Measurements from ENCODE around the gene COL9A3. TPM values are rescaled to one million over a fixed set of nuclear protein-coding genes. Genes with fewer than 3 reads are reported as not detected.

Gene COL9A3
- total RNA-seq, 1 donor, result not detected

DNA sequence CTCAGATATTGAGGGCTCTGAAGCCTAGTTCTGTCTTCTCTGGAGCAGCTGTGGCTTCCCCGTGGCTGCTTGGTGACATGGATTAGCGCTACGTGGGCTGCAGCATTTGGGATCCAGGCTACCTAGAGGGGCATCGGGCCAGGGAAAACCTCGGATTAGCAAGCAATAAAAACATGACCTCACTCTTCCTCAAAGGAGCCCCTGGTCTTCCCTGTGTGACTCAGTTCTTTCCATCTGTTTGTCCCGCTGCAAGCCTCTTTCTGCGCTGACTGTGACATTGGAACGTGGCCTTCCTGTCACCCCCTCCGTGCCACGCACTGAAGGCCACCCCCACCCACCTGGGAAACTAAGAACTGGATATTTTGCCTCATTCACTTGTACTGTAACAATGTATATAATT lies 17.0 kb upstream of the COL9A3 start:
- Histone ChIP-seq H3K27me3 (ENCODE audit: insufficient read depth, low read length) (no peaks in the 10 kb centered on the region), H3K36me3 (ENCODE audit: insufficient read depth, low read length) (peaks cover 21% of the 10 kb centered on the region), H3K4me2 (ENCODE audit: insufficient read depth, low read length) (no peak overlapping the region), H4K20me1 (ENCODE audit: insufficient read depth, low read length) (peaks cover 8% of the 10 kb centered on the region), H2AFZ (ENCODE audit: low read length) (no peak overlapping the region), H3K27ac (ENCODE audit: low read depth, low read length) (no peak overlapping the region), H3K79me2 (ENCODE audit: insufficient read depth, low read length) (peaks cover 8% of the 10 kb centered on the region), H3K9me3 (ENCODE audit: low read depth, low read length) (no peaks in the 10 kb centered on the region), H3K4me1 (ENCODE audit: insufficient read depth, low read length) (peaks cover 6% of the 10 kb centered on the region), H3K4me3 (ENCODE audit: insufficient read depth, low read length) (no peak overlapping the region)
- DNase-seq (ENCODE audit: insufficient read length, low spot score, missing footprints), result no peak
- TF ChIP-seq, protein P1, sequence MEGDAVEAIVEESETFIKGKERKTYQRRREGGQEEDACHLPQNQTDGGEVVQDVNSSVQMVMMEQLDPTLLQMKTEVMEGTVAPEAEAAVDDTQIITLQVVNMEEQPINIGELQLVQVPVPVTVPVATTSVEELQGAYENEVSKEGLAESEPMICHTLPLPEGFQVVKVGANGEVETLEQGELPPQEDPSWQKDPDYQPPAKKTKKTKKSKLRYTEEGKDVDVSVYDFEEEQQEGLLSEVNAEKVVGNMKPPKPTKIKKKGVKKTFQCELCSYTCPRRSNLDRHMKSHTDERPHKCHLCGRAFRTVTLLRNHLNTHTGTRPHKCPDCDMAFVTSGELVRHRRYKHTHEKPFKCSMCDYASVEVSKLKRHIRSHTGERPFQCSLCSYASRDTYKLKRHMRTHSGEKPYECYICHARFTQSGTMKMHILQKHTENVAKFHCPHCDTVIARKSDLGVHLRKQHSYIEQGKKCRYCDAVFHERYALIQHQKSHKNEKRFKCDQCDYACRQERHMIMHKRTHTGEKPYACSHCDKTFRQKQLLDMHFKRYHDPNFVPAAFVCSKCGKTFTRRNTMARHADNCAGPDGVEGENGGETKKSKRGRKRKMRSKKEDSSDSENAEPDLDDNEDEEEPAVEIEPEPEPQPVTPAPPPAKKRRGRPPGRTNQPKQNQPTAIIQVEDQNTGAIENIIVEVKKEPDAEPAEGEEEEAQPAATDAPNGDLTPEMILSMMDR (IDR thresholded peaks at IDR 0.05; ENCODE audit: extremely low read depth, low read depth, low read length), result no peak

DNA sequence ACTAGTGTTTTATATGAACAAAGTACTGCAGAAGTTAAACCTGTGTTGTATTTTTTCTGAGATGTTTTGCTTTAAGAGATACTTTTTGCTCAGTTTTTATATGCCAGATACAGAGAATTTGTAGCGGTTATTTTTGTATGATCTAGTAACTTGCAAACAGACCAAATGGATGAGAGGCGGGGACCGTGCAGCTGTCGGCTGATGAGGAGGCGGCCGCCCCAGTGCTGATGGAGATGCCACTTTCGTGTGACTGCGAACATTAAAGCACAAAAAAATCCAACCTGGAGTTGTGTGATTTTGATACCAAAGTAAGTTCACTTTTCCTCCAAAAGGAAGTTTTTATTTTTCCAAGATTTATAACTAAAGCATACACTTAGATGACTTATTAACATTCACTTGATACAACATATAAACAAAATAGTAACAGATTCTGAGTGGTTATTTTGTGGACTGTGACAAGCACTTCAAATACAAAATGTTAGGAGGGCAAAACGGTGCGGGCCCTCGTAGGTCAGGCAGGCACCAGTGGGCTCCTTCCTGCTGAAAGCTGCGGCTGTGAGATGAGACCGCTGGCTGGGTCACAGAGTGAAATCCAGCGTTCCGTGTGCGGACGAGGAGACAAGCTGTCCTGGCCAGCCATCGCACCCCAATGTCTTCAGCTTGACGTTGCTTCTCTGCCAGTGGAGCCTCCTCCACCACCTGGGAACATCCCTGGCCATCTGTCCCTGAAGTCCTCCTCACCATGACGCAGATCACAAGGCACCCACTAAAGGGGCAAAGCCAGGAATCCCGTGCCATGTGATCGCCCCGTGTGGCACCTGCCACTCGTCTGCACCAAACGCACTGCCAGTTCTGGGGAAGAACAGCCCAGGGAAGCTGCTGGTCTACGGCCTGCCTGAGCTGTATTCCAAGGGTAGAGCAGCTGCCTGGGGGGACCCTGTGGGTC lies 16.3 kb upstream of the COL9A3 start:
- Histone ChIP-seq H3K79me2 (ENCODE audit: insufficient read depth, low read length) (peaks cover 12% of the 10 kb centered on the region), H3K4me2 (ENCODE audit: insufficient read depth, low read length) (no peak overlapping the region), H3K36me3 (ENCODE audit: insufficient read depth, low read length) (peaks cover 21% of the 10 kb centered on the region), H3K4me3 (ENCODE audit: insufficient read depth, low read length) (no peak overlapping the region), H3K4me1 (ENCODE audit: insufficient read depth, low read length) (peaks cover 7% of the 10 kb centered on the region), H2AFZ (ENCODE audit: low read length) (no peak overlapping the region), H3K27ac (ENCODE audit: low read depth, low read length) (no peak overlapping the region), H3K27me3 (ENCODE audit: insufficient read depth, low read length) (no peaks in the 10 kb centered on the region), H4K20me1 (ENCODE audit: insufficient read depth, low read length) (peaks cover 11% of the 10 kb centered on the region), H3K9me3 (ENCODE audit: low read depth, low read length) (no peaks in the 10 kb centered on the region)
- no peak for DNase-seq (ENCODE audit: insufficient read length, low spot score, missing footprints)
- TF ChIP-seq, protein P1 (IDR thresholded peaks at IDR 0.05; ENCODE audit: extremely low read depth, low read depth, low read length), result no peak

DNA sequence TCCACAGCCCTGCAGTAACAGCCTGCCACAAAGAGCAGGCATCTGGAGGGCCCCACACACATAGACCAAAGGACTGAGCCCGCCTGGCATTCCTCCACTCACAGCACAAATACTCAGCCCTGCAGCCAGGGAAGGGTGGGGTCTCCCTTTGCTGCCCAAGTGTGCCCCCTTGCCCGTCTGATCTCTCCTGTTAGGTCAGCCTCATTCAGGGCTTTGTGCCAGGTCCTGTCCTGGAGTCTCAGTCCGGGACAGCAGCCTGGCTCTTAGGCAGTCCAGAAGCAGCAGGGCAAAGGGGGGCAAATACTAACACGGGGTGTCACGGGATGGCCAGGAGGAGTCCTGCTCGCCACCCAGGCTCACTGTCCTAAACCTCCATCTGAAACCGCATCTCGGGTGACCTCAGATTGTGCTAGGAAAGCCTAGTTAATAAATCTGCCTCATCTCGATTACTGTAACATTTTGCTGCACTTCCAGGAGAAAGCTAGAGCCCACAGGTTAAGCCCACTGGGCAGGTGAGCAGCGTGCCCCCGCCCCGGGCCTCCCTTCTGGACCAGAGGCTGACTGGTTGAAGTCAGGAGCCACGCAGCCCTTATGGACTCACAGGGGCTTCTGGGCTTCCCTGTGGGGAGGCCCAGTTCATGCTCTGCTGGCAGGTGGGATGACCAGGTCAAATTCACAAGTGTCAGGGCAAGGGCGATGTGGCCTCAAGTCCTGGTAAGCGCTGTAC lies 15.4 kb upstream of the COL9A3 start:
- Histone ChIP-seq H3K9me3 (ENCODE audit: low read depth, low read length) (no peaks in the 10 kb centered on the region), H3K79me2 (ENCODE audit: insufficient read depth, low read length) (peaks cover 20% of the 10 kb centered on the region), H3K27ac (ENCODE audit: low read depth, low read length) (no peak overlapping the region), H3K4me1 (ENCODE audit: insufficient read depth, low read length) (peaks cover 15% of the 10 kb centered on the region), H2AFZ (ENCODE audit: low read length) (no peak overlapping the region), H3K4me2 (ENCODE audit: insufficient read depth, low read length) (no peak overlapping the region), H3K4me3 (ENCODE audit: insufficient read depth, low read length) (no peak overlapping the region), H3K36me3 (ENCODE audit: insufficient read depth, low read length) (peaks cover 21% of the 10 kb centered on the region), H4K20me1 (ENCODE audit: insufficient read depth, low read length) (peaks cover 19% of the 10 kb centered on the region), H3K27me3 (ENCODE audit: insufficient read depth, low read length) (no peaks in the 10 kb centered on the region)
- TF ChIP-seq, protein P1 (IDR thresholded peaks at IDR 0.05; ENCODE audit: extremely low read depth, low read depth, low read length), result no peak
- no peak for DNase-seq (ENCODE audit: insufficient read length, low spot score, missing footprints)
